ENCODE data around the gene ABCC6. TPM values are rescaled to one million over a fixed set of nuclear protein-coding genes. Genes with fewer than 3 reads are reported as not detected.

ABCC6 gene
- total and polyA plus RNA-seq, 2 of the 13 experiments (the other 11 are each of a cell fraction or from before 2014, with no cell fraction given): 82.4 to 105 TPM

GRCh38 chr16:16146380-16147315 lies 76.6 kb downstream of the ABCC6 start (continued):
- no peak for TF ChIP-seq SMARCC2 (IDR thresholded peaks at IDR 0.05)
- no peak for TF ChIP-seq PPARG (CRISPR knock-in tag; conservative IDR thresholded peaks at IDR 0.05)
- TF ChIP-seq NFKBIZ (CRISPR knock-in tag; IDR thresholded peaks at IDR 0.05): no peak
- no peak for TF ChIP-seq FOXJ3 (CRISPR knock-in tag; IDR thresholded peaks at IDR 0.05; ENCODE audit: borderline replicate concordance)
- no peak for TF ChIP-seq HNF4G (IDR thresholded peaks at IDR 0.05; ENCODE audit: borderline replicate concordance, low read depth, low read length)
- TF ChIP-seq HNF4G (CRISPR knock-in tag; IDR thresholded peaks at IDR 0.05; ENCODE audit: borderline replicate concordance, low read depth): no peak
- TF ChIP-seq MAX (IDR thresholded peaks at IDR 0.05): 0 out of 2 replicates have a peak, but pooled peaks have one; percentile 10
- TF ChIP-seq ZFP62 (CRISPR knock-in tag; IDR thresholded peaks at IDR 0.05): no peak
- TF ChIP-seq ELF1 (CRISPR knock-in tag; IDR thresholded peaks at IDR 0.05): no peak; the same call in 1 of the 2 replicates
- TF ChIP-seq THAP9 (CRISPR knock-in tag; IDR thresholded peaks at IDR 0.05; ENCODE audit: borderline replicate concordance): no peak
- 0 out of 2 replicates have a peak, but pooled peaks have one; percentile 4 for TF ChIP-seq UBTF (CRISPR knock-in tag; IDR thresholded peaks at IDR 0.05)
- TF ChIP-seq SAFB2 (CRISPR knock-in tag; IDR thresholded peaks at IDR 0.05; ENCODE audit: borderline replicate concordance, low read depth): no peak
- TF ChIP-seq ZNF567 (CRISPR knock-in tag; IDR thresholded peaks at IDR 0.05; ENCODE audit: borderline replicate concordance): no peak
- TF ChIP-seq MEIS2 (CRISPR knock-in tag; IDR thresholded peaks at IDR 0.05): no peak
- TF ChIP-seq ZNF451 (CRISPR knock-in tag; IDR thresholded peaks at IDR 0.05): no peak
- no peak for TF ChIP-seq ZFX (CRISPR knock-in tag; IDR thresholded peaks at IDR 0.05; ENCODE audit: low read depth)
- TF ChIP-seq SMAD1 (CRISPR knock-in tag; IDR thresholded peaks at IDR 0.05; ENCODE audit: borderline replicate concordance, low read depth): no peak
- TF ChIP-seq RBM22 (optimal IDR thresholded peaks at IDR 0.05; ENCODE audit: low read length): peak; percentile 93
- TF ChIP-seq TERF1 (CRISPR knock-in tag; IDR thresholded peaks at IDR 0.05): peak; percentile 91; the same call in 1 of the 2 replicates
- no peak for TF ChIP-seq FOXA3 (CRISPR knock-in tag; IDR thresholded peaks at IDR 0.05)
- TF ChIP-seq HNRNPLL (IDR thresholded peaks at IDR 0.05; ENCODE audit: low read depth, low read length, poor library complexity, severe bottlenecking): peak; percentile 20
- no peak for TF ChIP-seq TEF (CRISPR knock-in tag; IDR thresholded peaks at IDR 0.05)

Data from HepG2 (cell line).